HG03060 (cell line): ENCODE data around the gene RINL.
"Not testable (repeated sequence)": the region's sequence is repeated elsewhere in the genome, so short reads cannot be mapped to it uniquely, and the experiment has no call there.

Experiments
- ATAC-seq: cut with Tn5 transposase; IDR thresholded peaks from one replicate; pipeline ENCODE4 v1.9.1; 2021; ENCODE audit warnings: low read depth, moderate number of reproducible peaks; ENCODE audit not compliant: unreplicated experiment

RINL gene

DNA sequence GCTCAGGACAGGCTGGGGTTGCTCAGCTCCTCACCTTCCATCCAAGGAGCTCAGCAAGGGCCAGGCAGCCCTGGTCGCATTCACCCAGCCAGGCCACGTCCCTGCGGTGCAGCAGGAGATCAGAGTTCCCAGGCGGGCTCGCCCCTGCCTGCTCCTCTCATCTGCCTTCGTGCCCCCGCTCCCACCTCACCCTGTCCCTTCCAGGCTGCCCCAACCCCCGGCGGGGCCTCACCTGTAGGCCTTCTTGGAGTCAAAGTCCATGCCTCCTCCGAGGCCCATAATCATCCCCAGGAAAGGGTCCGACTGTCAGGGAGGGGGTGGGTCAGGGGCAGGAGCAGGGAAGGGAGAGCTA, 1.3 kb upstream of the RINL start:
- no peak for ATAC-seq

DNA sequence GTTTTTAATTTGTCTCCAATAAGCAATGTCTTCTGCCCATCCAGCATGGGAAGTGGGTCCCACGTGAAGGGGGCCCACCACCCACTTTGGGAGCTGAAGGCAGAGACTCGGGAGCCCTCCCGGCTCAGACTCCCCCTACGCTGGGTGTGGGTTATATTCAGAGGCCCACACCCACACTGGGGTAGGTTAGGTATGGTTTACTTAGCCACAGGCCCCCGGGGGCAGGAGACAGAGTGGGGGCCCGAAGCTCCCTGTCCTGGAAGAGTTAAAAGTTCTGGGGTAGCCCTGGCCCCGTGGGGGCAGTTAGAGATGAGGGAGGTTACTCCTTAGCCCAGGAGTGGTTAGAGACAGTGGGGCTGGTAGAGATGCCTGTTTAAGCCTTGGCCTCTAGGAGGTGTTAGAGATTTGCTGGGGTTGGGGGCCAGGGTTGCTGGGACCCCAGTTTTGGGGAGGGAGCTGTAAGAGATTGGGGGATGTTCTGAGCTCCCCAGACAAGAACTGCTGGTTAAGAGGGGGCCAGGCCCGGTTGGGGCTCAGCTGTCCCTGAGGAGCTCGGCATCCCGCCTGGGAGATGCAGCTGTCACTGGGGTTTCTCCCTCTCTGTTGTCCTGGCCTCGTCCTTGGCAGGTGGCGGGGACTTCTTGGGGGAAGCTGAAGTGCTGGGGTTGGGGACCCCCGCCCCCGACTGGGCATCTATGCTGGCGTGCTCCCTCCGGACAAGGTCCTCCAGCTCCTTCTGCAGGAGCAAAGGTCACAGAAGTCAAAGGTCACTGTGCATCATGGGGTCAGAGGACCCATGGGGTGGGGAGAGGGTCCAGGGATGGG, 712 bp upstream of the RINL start:
- ATAC-seq, result no peak

GRCh38 chr19:38875656-38876395, 2.2 kb downstream of the RINL start:
- no peak for ATAC-seq

GRCh38 chr19:38873400-38873799, 4.7 kb downstream of the RINL start:
- not testable (repeated sequence) for ATAC-seq

- no peak for ATAC-seq
These were observed 7.5 kb downstream of the RINL start for GRCh38 chr19:38870612-38871011.

- no peak for ATAC-seq
These were observed 8.1 kb downstream of the RINL start for GRCh38 chr19:38869836-38870607.

GRCh38 chr19:38869160-38869835, 8.8 kb downstream of the RINL start:
- ATAC-seq, result no peak

GRCh38 chr19:38868551-38868950, 9.5 kb downstream of the RINL start:
- no peak for ATAC-seq

GRCh38 chr19:38867171-38867780, 10.8 kb downstream of the RINL start:
- no peak for ATAC-seq

DNA sequence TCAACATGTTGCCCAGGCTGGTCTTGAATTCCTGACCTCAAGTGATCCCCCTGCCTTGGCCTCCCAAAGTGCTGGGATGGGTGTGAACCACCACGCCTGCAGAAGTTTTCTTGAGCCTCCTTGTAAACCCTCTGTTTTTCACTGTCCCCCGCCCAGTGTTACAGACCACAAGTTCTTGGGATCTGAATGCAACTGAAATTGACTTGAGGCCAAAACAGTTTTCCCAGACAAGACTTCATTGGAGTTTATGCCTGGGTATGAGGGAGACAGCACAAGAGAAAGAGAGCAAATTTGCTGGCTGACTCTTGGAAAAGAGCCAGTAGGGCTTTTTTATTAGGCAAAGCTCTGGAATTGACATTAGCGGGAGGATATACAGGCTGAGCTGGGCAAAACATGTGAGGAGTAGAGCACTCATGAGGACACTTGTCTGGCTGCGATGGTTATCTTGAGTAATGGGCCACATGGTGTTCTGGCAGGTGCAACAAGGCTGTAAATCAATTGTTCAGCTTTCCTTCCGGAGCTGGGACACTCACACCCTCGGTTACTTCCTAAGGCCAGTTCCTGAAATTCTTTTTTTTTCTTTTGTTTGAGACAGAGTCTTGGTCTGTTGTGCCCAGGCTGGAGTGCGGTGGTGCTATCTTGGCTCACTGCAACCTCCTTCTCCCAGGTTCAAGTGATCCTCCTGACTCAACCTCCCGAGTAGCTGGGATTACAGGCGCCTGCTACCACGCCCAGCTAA, 15.6 kb downstream of the RINL start:
- no peak for ATAC-seq

- ATAC-seq, result no peak
These were observed 16.7 kb downstream of the RINL start for GRCh38 chr19:38861368-38861767.

DNA sequence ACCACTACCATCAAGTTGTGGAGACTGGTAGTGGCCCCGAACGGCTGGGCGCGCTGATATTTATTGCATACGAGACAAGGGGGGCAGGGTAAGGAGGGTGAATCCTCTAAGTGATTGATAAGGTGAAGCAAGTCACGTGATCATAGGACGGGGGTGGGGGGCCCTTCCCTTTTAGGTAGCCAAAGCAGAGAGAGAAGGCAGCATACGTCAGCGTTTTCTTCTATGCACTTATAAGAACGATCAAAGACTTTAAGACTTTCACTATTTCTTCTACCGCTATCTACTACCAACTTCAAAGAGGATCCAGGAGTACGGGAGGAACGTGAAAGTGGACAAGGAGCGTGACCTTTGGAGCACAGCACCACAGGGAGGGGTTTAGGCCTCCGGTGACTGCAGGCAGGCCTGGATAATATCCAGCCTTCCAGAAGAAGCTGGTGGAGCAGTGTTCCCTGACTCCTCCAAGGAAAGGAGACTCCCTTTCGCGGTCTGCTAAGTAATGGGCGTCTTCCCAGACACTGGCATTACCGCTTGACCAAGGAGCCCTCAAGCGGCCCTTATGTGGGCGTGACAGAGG, 18.4 kb downstream of the RINL start:
- ATAC-seq, result not testable (repeated sequence)

DNA sequence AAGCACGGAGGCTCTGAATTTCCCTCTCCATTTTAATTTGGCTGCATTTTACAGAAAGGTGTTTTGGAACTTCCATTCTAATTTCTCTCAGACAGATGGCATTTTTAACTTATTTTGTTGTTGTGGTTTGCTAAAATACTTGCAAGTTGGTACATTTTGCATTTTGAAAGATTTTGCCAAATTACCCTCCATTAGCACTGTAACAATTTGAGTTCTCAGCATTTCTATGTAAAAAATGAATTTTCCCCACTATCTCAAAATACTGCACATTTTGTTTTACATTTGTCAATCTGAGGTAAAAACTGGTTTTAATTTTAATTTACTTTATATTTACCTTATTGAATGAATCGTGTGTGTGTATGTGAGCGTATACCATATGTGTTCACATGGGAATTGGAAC, 21.3 kb downstream of the RINL start:
- no peak for ATAC-seq

- ATAC-seq, result not testable (repeated sequence)
These were observed 22.3 kb downstream of the RINL start for GRCh38 chr19:38855751-38856150.

DNA sequence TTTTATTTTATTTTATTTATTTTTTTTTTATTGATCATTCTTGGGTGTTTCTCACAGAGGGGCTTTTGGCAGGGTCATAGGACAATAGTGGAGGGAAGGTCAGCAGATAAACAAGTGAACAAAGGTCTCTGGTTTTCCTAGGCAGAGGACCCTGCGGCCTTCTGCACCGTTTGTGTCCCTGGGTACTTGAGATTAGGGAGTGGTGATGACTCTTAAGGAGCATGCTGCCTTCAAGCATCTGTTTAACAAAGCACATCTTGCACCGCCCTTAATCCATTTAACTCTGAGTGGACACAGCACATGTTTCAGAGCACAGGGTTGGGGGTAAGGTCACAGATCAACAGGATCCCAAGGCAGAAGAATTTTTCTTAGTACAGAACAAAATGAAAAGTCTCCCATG, 23.1 kb downstream of the RINL start:
- not testable (repeated sequence) for ATAC-seq

DNA sequence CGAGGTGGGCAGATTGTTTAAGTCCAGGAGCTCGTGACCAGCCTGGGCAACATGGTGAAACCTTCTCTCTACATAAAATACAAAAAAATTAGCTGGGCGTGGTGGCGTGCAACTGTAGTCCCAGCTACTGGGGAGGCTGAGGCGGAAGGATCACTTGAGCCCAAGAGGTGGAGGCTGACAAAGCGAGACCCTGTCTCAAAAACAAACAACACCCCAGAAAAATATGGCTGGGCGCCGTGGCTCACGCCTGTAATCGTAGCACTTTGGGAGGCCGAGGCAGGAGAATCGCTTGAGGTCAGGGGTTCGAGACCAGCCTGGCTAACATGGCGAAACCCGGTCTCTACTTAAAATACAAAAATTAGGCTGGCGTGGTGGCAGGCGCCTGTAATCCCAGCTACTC, 24.9 kb downstream of the RINL start:
- ATAC-seq, result no peak

- ATAC-seq, result no peak
These were observed 25.6 kb downstream of the RINL start for GRCh38 chr19:38852231-38853044.

- no peak for ATAC-seq
These were observed 26.3 kb downstream of the RINL start for GRCh38 chr19:38851622-38852230.
